Right atrium auricular region (tissue), 2 donors: ENCODE results near the gene NEK5. TPM values are rescaled to one million over a fixed set of nuclear protein-coding genes. Genes with fewer than 3 reads are reported as not detected.

Experiments
- DNase-seq: peaks from one replicate; pipeline ENCODE4 v3.0.0-alpha.2; 2019; ENCODE audit warnings: low spot score
- H3K27ac ChIP-seq, 2 donors: fragments of 200-600 bp; sonication (generic); 1 replicate in 1 of 2; 2 replicates in 1 of 2; pipeline ENCODE4 v1.5.1; 2016 to 2019
- H3K27me3 ChIP-seq, 2 donors: fragments of 200-600 bp; sonication (generic); one replicate each; pipeline versions ENCODE4 v1.5.1 to v1.6.0; 2017 to 2019
- H3K36me3 ChIP-seq: fragments of 200-600 bp; sonication (generic); one replicate; pipeline ENCODE4 v1.5.1; 2016
- H3K4me1 ChIP-seq, 2 donors: fragments of 200-600 bp; sonication (generic); one replicate each; pipeline versions ENCODE4 v1.5.1 to v1.6.0; 2017 to 2019
- H3K4me3 ChIP-seq, 2 donors: fragments of 200-600 bp; sonication (generic); 1 replicate in 1 of 2; 2 replicates in 1 of 2; pipeline ENCODE4 v1.5.1; 2017 to 2019; ENCODE audit warnings: mild to moderate bottlenecking in 1 of 2, moderate library complexity in 1 of 2
- H3K9me3 ChIP-seq, 2 donors: fragments of 200-600 bp; sonication (generic); one replicate each; pipeline ENCODE4 v1.5.1; 2019
- CTCF ChIP-seq, 2 donors: fragments of 200-600 bp; sonication (generic); IDR thresholded peaks; one replicate each; pipeline ENCODE4 v1.5.1; 2019; ENCODE audit warnings: antibody characterized with exemption in 2 of 2
- total RNA-seq, 2 donors: library from RNA; depleted of rRNA; stranded (reverse); fragments of >200 nt; gene quantifications; one replicate each; pipeline ENCODE4 v1.1.0, GENCODE V29; 2016

Gene NEK5
- total RNA-seq, 2 donors from 2014 or later = 0.55 to 1.1 TPM

GRCh38 chr13:52051400-52051799 is 77.5 kb downstream of the NEK5 start:
- Histone ChIP-seq H3K9me3 (no peaks in the 10 kb centered on the region), H3K4me3 (no peak overlapping the region), H3K4me1 (no peaks in the 10 kb centered on the region), H3K36me3 (no peaks in the 10 kb centered on the region), H3K27ac (no peak overlapping the region), H3K27me3 (no peaks in the 10 kb centered on the region)
- no peak for DNase-seq
- TF ChIP-seq CTCF (IDR thresholded peaks at IDR 0.05) = no peak

- no peaks in the 10 kb centered on the region for H3K4me1 ChIP-seq
- H3K36me3 ChIP-seq = no peaks in the 10 kb centered on the region
- H3K27ac ChIP-seq = no peak overlapping the region
- no peaks in the 10 kb centered on the region for H3K9me3 ChIP-seq
- no peak overlapping the region for H3K4me3 ChIP-seq
- no peak for DNase-seq
- H3K27me3 ChIP-seq = no peaks in the 10 kb centered on the region
- no peak for TF ChIP-seq CTCF (IDR thresholded peaks at IDR 0.05)
Observed at GRCh38 chr13:52048516-52048915, 80.4 kb downstream of the NEK5 start.

GRCh38 chr13:52047463-52047862 is 81.4 kb downstream of the NEK5 start:
- H3K27ac ChIP-seq = no peak overlapping the region
- no peak overlapping the region for H3K4me3 ChIP-seq
- no peak for DNase-seq
- H3K9me3 ChIP-seq = no peaks in the 10 kb centered on the region
- TF ChIP-seq CTCF (IDR thresholded peaks at IDR 0.05) = no peak
- H3K27me3 ChIP-seq = no peaks in the 10 kb centered on the region
- no peaks in the 10 kb centered on the region for H3K4me1 ChIP-seq
- H3K36me3 ChIP-seq = no peaks in the 10 kb centered on the region

GRCh38 chr13:52043675-52044074 is 85.2 kb downstream of the NEK5 start:
- H3K4me1 ChIP-seq = no peaks in the 10 kb centered on the region

GRCh38 chr13:52036037-52036436 is 92.8 kb downstream of the NEK5 start:
- Histone ChIP-seq H3K27me3 (no peaks in the 10 kb centered on the region), H3K27ac (no peak overlapping the region), H3K4me3 (no peak overlapping the region), H3K4me1 (no peaks in the 10 kb centered on the region), H3K9me3 (no peaks in the 10 kb centered on the region), H3K36me3 (no peaks in the 10 kb centered on the region)
- no peak for DNase-seq
- no peak for TF ChIP-seq CTCF (IDR thresholded peaks at IDR 0.05)

More at GRCh38 chr13:52043675-52044074, 85.2 kb downstream of the NEK5 start:
- no peak overlapping the region for H3K4me3 ChIP-seq
- peaks cover 0 to 8% of the 10 kb centered on the region in 2 donors for H3K9me3 ChIP-seq
- TF ChIP-seq CTCF (IDR thresholded peaks at IDR 0.05) = no peak
- no peaks in the 10 kb centered on the region for H3K27me3 ChIP-seq
- no peak for DNase-seq
- no peak overlapping the region for H3K27ac ChIP-seq
- H3K36me3 ChIP-seq = no peaks in the 10 kb centered on the region

- DNase-seq = no peak
- no peaks in the 10 kb centered on the region for H3K27me3 ChIP-seq
- no peaks in the 10 kb centered on the region for H3K4me1 ChIP-seq
- no peak overlapping the region for H3K27ac ChIP-seq
- no peak overlapping the region for H3K4me3 ChIP-seq
- H3K9me3 ChIP-seq = no peaks in the 10 kb centered on the region
- TF ChIP-seq CTCF (IDR thresholded peaks at IDR 0.05) = no peak
- H3K36me3 ChIP-seq = no peaks in the 10 kb centered on the region
Observed at GRCh38 chr13:52034616-52035226, 94.2 kb downstream of the NEK5 start.
